HEK293T (cell line): ENCODE measurements around the gene FNDC3B.

ENCODE experiments used
- BHLHE40 ChIP-seq: fragments of 450-650 bp; IDR thresholded peaks from 2 replicates; pipeline ENCODE4 v1.6.1; 2016; ENCODE audit warnings: mild to moderate bottlenecking, moderate library complexity, borderline replicate concordance
- CTBP1 ChIP-seq: fragments of 450-650 bp; IDR thresholded peaks from 2 replicates; pipeline ENCODE4 v1.6.1; 2016; ENCODE audit warnings: borderline replicate concordance
- FOXM1 ChIP-seq: fragments of 450-650 bp; IDR thresholded peaks from 2 replicates; pipeline ENCODE4 v1.6.1; 2017; ENCODE audit warnings: mild to moderate bottlenecking, borderline replicate concordance
- PKNOX1 ChIP-seq: fragments of 450-650 bp; IDR thresholded peaks from 2 replicates; pipeline ENCODE4 v1.6.1; 2016
- ZNF384 ChIP-seq: fragments of 450-650 bp; IDR thresholded peaks from 2 replicates; pipeline ENCODE4 v1.6.1; 2016

- TF ChIP-seq PKNOX1 = no peak
- TF ChIP-seq CTBP1 = no peak
- TF ChIP-seq FOXM1 = no peak
- TF ChIP-seq BHLHE40 = no peak
- TF ChIP-seq ZNF384 = no peak
These were observed 18.6 kb upstream of the FNDC3B start for GRCh38 chr3:172020763-172021162.
